ENCODE results near the gene TSPAN4.

The TSPAN4 gene

DNA sequence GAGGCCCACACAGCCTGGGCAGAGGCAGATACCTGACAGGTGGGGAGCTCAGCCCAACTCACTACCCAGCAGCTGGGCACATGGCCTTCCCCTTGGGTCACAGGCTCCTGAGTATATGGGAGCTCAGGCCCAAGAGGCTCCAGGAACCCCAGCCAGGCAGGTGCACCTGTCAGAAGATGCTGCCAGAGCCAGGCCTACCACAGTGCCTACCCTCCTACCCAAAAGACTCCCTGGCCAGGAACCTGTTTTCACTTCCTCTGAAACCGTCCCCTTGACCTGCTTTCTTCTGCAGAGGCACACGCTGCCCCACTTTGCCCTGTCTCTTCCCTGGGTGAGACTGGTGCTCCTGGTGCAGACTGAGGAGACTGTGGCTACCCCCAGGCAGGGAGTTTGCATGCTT lies 65.0 kb downstream of the TSPAN4 start:
- H3K9me3 ChIP-seq (ENCODE audit: insufficient read depth, low read length): no peaks in the 10 kb centered on the region
- no peak for TF ChIP-seq EZH2phosphoT487 (IDR thresholded peaks at IDR 0.05; ENCODE audit: low read depth)
- TF ChIP-seq, protein P1, sequence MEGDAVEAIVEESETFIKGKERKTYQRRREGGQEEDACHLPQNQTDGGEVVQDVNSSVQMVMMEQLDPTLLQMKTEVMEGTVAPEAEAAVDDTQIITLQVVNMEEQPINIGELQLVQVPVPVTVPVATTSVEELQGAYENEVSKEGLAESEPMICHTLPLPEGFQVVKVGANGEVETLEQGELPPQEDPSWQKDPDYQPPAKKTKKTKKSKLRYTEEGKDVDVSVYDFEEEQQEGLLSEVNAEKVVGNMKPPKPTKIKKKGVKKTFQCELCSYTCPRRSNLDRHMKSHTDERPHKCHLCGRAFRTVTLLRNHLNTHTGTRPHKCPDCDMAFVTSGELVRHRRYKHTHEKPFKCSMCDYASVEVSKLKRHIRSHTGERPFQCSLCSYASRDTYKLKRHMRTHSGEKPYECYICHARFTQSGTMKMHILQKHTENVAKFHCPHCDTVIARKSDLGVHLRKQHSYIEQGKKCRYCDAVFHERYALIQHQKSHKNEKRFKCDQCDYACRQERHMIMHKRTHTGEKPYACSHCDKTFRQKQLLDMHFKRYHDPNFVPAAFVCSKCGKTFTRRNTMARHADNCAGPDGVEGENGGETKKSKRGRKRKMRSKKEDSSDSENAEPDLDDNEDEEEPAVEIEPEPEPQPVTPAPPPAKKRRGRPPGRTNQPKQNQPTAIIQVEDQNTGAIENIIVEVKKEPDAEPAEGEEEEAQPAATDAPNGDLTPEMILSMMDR (IDR thresholded peaks at IDR 0.05; ENCODE audit: low read depth, low read length): no peak
- H3K4me1 ChIP-seq (ENCODE audit: low read length): peaks cover 32% of the 10 kb centered on the region
- H3K27ac ChIP-seq (ENCODE audit: low read length): peak overlapping the region; percentile 51
- peaks cover 16% of the 10 kb centered on the region for H3K36me3 ChIP-seq (replicated peaks; ENCODE audit: low read depth, low read length)
- H3K79me2 ChIP-seq (ENCODE audit: low read length): peaks cover 37% of the 10 kb centered on the region
- H4K20me1 ChIP-seq (ENCODE audit: insufficient read depth, low read length): peaks cover 8% of the 10 kb centered on the region; the same call in 1 of the 2 replicates
- no peaks in the 10 kb centered on the region for H3K27me3 ChIP-seq (ENCODE audit: low read depth, low read length)
- H3K9ac ChIP-seq (ENCODE audit: low read length): no peak overlapping the region
- H3K4me3 ChIP-seq (ENCODE audit: low read length): 0 out of 2 replicates have a peak overlapping the region, but pooled peaks have one; percentile 0
- peak overlapping the region; percentile 54 for H3K4me2 ChIP-seq (ENCODE audit: low read length)
- H2AFZ ChIP-seq (ENCODE audit: low read depth, low read length): no peak overlapping the region

DNA sequence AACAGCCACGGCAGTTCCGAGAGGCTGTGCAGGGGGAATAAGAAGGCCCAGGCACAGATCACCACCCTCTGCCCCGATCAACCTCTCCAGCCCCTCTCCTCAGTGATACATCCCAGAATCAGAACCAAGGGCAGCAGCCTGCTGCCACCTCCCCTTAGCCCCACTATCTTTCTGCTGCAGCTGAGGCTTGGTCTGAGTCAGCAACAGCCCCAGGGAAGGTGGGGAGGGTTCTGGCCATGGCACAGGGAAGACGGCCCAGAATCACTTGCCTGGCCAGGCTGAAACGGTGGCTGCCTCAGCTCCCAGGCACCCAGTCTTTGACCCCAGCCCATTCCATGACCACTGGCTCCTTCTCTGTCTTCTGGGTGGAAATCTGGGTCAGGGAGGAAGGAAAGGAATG lies 65.6 kb downstream of the TSPAN4 start:
- H3K79me2 ChIP-seq (ENCODE audit: low read length): peaks cover 37% of the 10 kb centered on the region

GRCh38 chr11:909406-909805 lies 66.8 kb downstream of the TSPAN4 start:
- Histone ChIP-seq H3K4me2 (ENCODE audit: low read length) (peak overlapping the region; percentile 71), H3K27ac (ENCODE audit: low read length) (no peak overlapping the region), H2AFZ (ENCODE audit: low read depth, low read length) (no peak overlapping the region), H3K36me3 (replicated peaks; ENCODE audit: low read depth, low read length) (peaks cover 7% of the 10 kb centered on the region), H3K4me1 (ENCODE audit: low read length) (peaks cover 32% of the 10 kb centered on the region), H3K4me3 (ENCODE audit: low read length) (peak overlapping the region; percentile 97), H3K9ac (ENCODE audit: low read length) (peak overlapping the region; percentile 91; the same call in 1 of the 2 replicates), H3K27me3 (ENCODE audit: low read depth, low read length) (no peaks in the 10 kb centered on the region), H4K20me1 (ENCODE audit: insufficient read depth, low read length) (peaks cover 8% of the 10 kb centered on the region; the same call in 1 of the 2 replicates), H3K79me2 (ENCODE audit: low read length) (peaks cover 37% of the 10 kb centered on the region), H3K9me3 (ENCODE audit: insufficient read depth, low read length) (no peaks in the 10 kb centered on the region)
- TF ChIP-seq EZH2phosphoT487 (IDR thresholded peaks at IDR 0.05; ENCODE audit: low read depth): no peak
- TF ChIP-seq, protein P1 (IDR thresholded peaks at IDR 0.05; ENCODE audit: low read depth, low read length): no peak

More for the DNA sequence above, 65.6 kb downstream of the TSPAN4 start:
- Histone ChIP-seq H2AFZ (ENCODE audit: low read depth, low read length) (no peak overlapping the region), H3K4me1 (ENCODE audit: low read length) (peaks cover 32% of the 10 kb centered on the region), H3K9ac (ENCODE audit: low read length) (no peak overlapping the region), H3K27me3 (ENCODE audit: low read depth, low read length) (no peaks in the 10 kb centered on the region), H3K9me3 (ENCODE audit: insufficient read depth, low read length) (no peaks in the 10 kb centered on the region), H3K36me3 (replicated peaks; ENCODE audit: low read depth, low read length) (peaks cover 14% of the 10 kb centered on the region), H4K20me1 (ENCODE audit: insufficient read depth, low read length) (peaks cover 8% of the 10 kb centered on the region; the same call in 1 of the 2 replicates), H3K4me3 (ENCODE audit: low read length) (peak overlapping the region; percentile 0; the same call in 1 of the 2 replicates), H3K4me2 (ENCODE audit: low read length) (peak overlapping the region; percentile 54), H3K27ac (ENCODE audit: low read length) (peak overlapping the region; percentile 51)
- TF ChIP-seq, protein P1 (IDR thresholded peaks at IDR 0.05; ENCODE audit: low read depth, low read length): no peak
- no peak for TF ChIP-seq EZH2phosphoT487 (IDR thresholded peaks at IDR 0.05; ENCODE audit: low read depth)

- peaks cover 8% of the 10 kb centered on the region; the same call in 1 of the 2 replicates for H4K20me1 ChIP-seq (ENCODE audit: insufficient read depth, low read length)
- peak overlapping the region; percentile 71 for H3K4me2 ChIP-seq (ENCODE audit: low read length)
- H3K27me3 ChIP-seq (ENCODE audit: low read depth, low read length): no peaks in the 10 kb centered on the region
- TF ChIP-seq, protein P1 (IDR thresholded peaks at IDR 0.05; ENCODE audit: low read depth, low read length): no peak
- no peak for TF ChIP-seq EZH2phosphoT487 (IDR thresholded peaks at IDR 0.05; ENCODE audit: low read depth)
- H3K9me3 ChIP-seq (ENCODE audit: insufficient read depth, low read length): no peaks in the 10 kb centered on the region
- H3K79me2 ChIP-seq (ENCODE audit: low read length): peaks cover 35% of the 10 kb centered on the region
- peak overlapping the region; percentile 97 for H3K4me3 ChIP-seq (ENCODE audit: low read length)
- peak overlapping the region; percentile 67; the same call in 1 of the 2 replicates for H2AFZ ChIP-seq (ENCODE audit: low read depth, low read length)
- H3K36me3 ChIP-seq (replicated peaks; ENCODE audit: low read depth, low read length): peaks cover 5% of the 10 kb centered on the region
- H3K27ac ChIP-seq (ENCODE audit: low read length): 0 out of 2 replicates have a peak overlapping the region, but pooled peaks have one; percentile 18
- peak overlapping the region; percentile 91 for H3K9ac ChIP-seq (ENCODE audit: low read length)
- peaks cover 32% of the 10 kb centered on the region for H3K4me1 ChIP-seq (ENCODE audit: low read length)
These were observed 67.5 kb downstream of the TSPAN4 start for GRCh38 chr11:910044-910588.
